NCI-H524 treated with DMSO at 0.1 percent for 48 hours (cell line): ENCODE data around the gene ANXA6.

ENCODE experiments used
- DNase-seq: peaks from one replicate; lab custom pipeline; 2025; lab: John Stamatoyannopoulos, UW

Gene ANXA6

GRCh38 chr5:151127926-151128325, 29.7 kb downstream of the ANXA6 start:
- DNase-seq: no peak

- DNase-seq: no peak
These were observed 31.4 kb downstream of the ANXA6 start for GRCh38 chr5:151126199-151126645.

GRCh38 chr5:151125421-151125820, 32.2 kb downstream of the ANXA6 start:
- DNase-seq: no peak

GRCh38 chr5:151123897-151124751, 33.5 kb downstream of the ANXA6 start:
- no peak for DNase-seq

- no peak for DNase-seq
These were observed 34.8 kb downstream of the ANXA6 start for GRCh38 chr5:151122828-151123227.

GRCh38 chr5:151121665-151122064, 35.9 kb downstream of the ANXA6 start:
- no peak for DNase-seq

GRCh38 chr5:151121095-151121494, 36.5 kb downstream of the ANXA6 start:
- no peak for DNase-seq

- no peak for DNase-seq
These were observed 38.5 kb downstream of the ANXA6 start for GRCh38 chr5:151118913-151119575.

GRCh38 chr5:151115272-151115905, 42.2 kb downstream of the ANXA6 start:
- DNase-seq: no peak

GRCh38 chr5:151113651-151114050, 43.9 kb downstream of the ANXA6 start:
- DNase-seq: no peak

GRCh38 chr5:151110992-151111391, 46.6 kb downstream of the ANXA6 start:
- no peak for DNase-seq

GRCh38 chr5:151110122-151110681, 47.4 kb downstream of the ANXA6 start:
- DNase-seq: no peak

GRCh38 chr5:151108566-151108965, 49.0 kb downstream of the ANXA6 start:
- no peak for DNase-seq

- no peak for DNase-seq
These were observed 49.6 kb downstream of the ANXA6 start for GRCh38 chr5:151107738-151108520.

GRCh38 chr5:151107084-151107483, 50.5 kb downstream of the ANXA6 start:
- no peak for DNase-seq

- DNase-seq: no peak
These were observed 51.1 kb downstream of the ANXA6 start for GRCh38 chr5:151106509-151106908.

- DNase-seq: no peak
These were observed 51.5 kb downstream of the ANXA6 start for GRCh38 chr5:151106043-151106442.

- no peak for DNase-seq
These were observed 52.0 kb downstream of the ANXA6 start for GRCh38 chr5:151105561-151105960.

GRCh38 chr5:151104795-151105194, 52.8 kb downstream of the ANXA6 start:
- DNase-seq: no peak

- DNase-seq: no peak
These were observed 55.8 kb downstream of the ANXA6 start for GRCh38 chr5:151101746-151102145.

- DNase-seq: no peak
These were observed 56.4 kb downstream of the ANXA6 start for GRCh38 chr5:151101151-151101550.

GRCh38 chr5:151100681-151101080, 56.9 kb downstream of the ANXA6 start:
- no peak for DNase-seq
